ENCODE data around the gene SENP7. TPM values are rescaled to one million over a fixed set of nuclear protein-coding genes. Genes with fewer than 3 reads are reported as not detected.
A peak's percentile ranks its signal among the peaks of the same experiment; 100 is the strongest.
"Not testable (repeated sequence)": the region's sequence is repeated elsewhere in the genome, so short reads cannot be mapped to it uniquely, and the experiment has no call there.

The SENP7 gene
- total and polyA plus RNA-seq, 2 donors (not counting 1 experiment from before 2014, with no cell fraction given): 14.7 to 50.3 TPM

GRCh38 chr3:101310978-101311375, 202.0 kb downstream of the SENP7 start:
- H3K27me3 Mint-ChIP-seq: no peaks in the 10 kb centered on the region
- Histone ChIP-seq H2AFZ (ENCODE audit: insufficient read depth, low read depth, low read length, poor library complexity, severe bottlenecking) (no peak overlapping the region), H3K9ac (ENCODE audit: low read length) (no peak overlapping the region), H4K20me1 (ENCODE audit: control insufficient read depth, insufficient read depth, low read length, poor library complexity, severe bottlenecking) (no peaks in the 10 kb centered on the region), H3K4me2 (replicated peaks; ENCODE audit: low read depth, low read length, poor library complexity, severe bottlenecking) (no peak overlapping the region), H3K9me3 (ENCODE audit: control extremely low read depth in 1 of 3, control insufficient read depth in 2 of 3, insufficient read depth in 1 of 3, low read length in 2 of 3) (peaks cover 6 to 21% (median 14%) of the 10 kb centered on the region in 3 donors), H3K27ac (ENCODE audit: low read length in 2 of 2) (no peak overlapping the region), H3K79me2 (ENCODE audit: control insufficient read depth, insufficient read depth, low read length) (no peaks in the 10 kb centered on the region), H3K4me1 (ENCODE audit: control insufficient read depth in 2 of 2, insufficient read depth in 2 of 2, low read length in 2 of 2) (no peaks in the 10 kb centered on the region), H3K27me3 (replicated peaks in 1 of 4; ENCODE audit: control extremely low read depth in 1 of 4, control insufficient read depth in 3 of 4, insufficient read depth in 4 of 4, low read length in 3 of 4) (no peaks in the 10 kb centered on the region), H3K36me3 (replicated peaks in 1 of 2; ENCODE audit: control extremely low read depth in 1 of 2, control insufficient read depth in 1 of 2, extremely low read depth in 1 of 2, insufficient read depth in 2 of 2, low read length in 1 of 2) (no peaks in the 10 kb centered on the region), H3K4me3 (ENCODE audit: control extremely low read depth in 1 of 5, extremely low read depth in 1 of 5, insufficient read depth in 1 of 5, low read depth in 2 of 5, low read length in 4 of 5) (no peak overlapping the region)
- POLR2A ChIA-PET: no interaction called here
- no peak overlapping the region for H3K4me3 Mint-ChIP-seq
- peaks cover 21% of the 10 kb centered on the region for H3K9me3 Mint-ChIP-seq (ENCODE audit: insufficient read depth)
- intact Hi-C loops (cut with micrococcal nuclease): no loop called here
- CTCF ChIA-PET: no interaction called here
- H3K4me1 Mint-ChIP-seq: no peaks in the 10 kb centered on the region
- TF ChIP-seq CTCF (IDR thresholded peaks at IDR 0.05) (no peak), EZH2 (IDR thresholded peaks at IDR 0.05; ENCODE audit: borderline replicate concordance, insufficient read depth, low read depth, low read length, poor library complexity, severe bottlenecking) (no peak)
- no peak for ATAC-seq (ENCODE audit: low read depth)
- no peak overlapping the region for H3K27ac Mint-ChIP-seq
- DNase-seq: no peak

GRCh38 chr3:101308147-101308772, 204.8 kb downstream of the SENP7 start:
- ATAC-seq (ENCODE audit: low read depth); H3K79me2 ChIP-seq (ENCODE audit: control insufficient read depth, insufficient read depth, low read length); H3K4me1 Mint-ChIP-seq; H3K27me3 Mint-ChIP-seq; POLR2A ChIA-PET; H3K27ac Mint-ChIP-seq; H3K9ac ChIP-seq (ENCODE audit: low read length); H2AFZ ChIP-seq (ENCODE audit: insufficient read depth, low read depth, low read length, poor library complexity, severe bottlenecking); intact Hi-C loops (cut with micrococcal nuclease); H3K4me3 Mint-ChIP-seq; H3K4me1 ChIP-seq (ENCODE audit: control insufficient read depth in 2 of 2, insufficient read depth in 2 of 2, low read length in 2 of 2); H3K27ac ChIP-seq (ENCODE audit: low read length in 2 of 2); H3K4me2 ChIP-seq (replicated peaks; ENCODE audit: low read depth, low read length, poor library complexity, severe bottlenecking); H3K36me3 ChIP-seq (replicated peaks in 1 of 2; ENCODE audit: control extremely low read depth in 1 of 2, control insufficient read depth in 1 of 2, extremely low read depth in 1 of 2, insufficient read depth in 2 of 2, low read length in 1 of 2); H3K4me3 ChIP-seq (ENCODE audit: control extremely low read depth in 1 of 5, extremely low read depth in 1 of 5, insufficient read depth in 1 of 5, low read depth in 2 of 5, low read length in 4 of 5); CTCF ChIA-PET; H4K20me1 ChIP-seq (ENCODE audit: control insufficient read depth, insufficient read depth, low read length, poor library complexity, severe bottlenecking); H3K27me3 ChIP-seq (replicated peaks in 1 of 4; ENCODE audit: control extremely low read depth in 1 of 4, control insufficient read depth in 3 of 4, insufficient read depth in 4 of 4, low read length in 3 of 4): not testable (repeated sequence)
- peak; percentile 3 for DNase-seq
- peaks cover 6 to 21% (median 14%) of the 10 kb centered on the region in 3 donors for H3K9me3 ChIP-seq (ENCODE audit: control extremely low read depth in 1 of 3, control insufficient read depth in 2 of 3, insufficient read depth in 1 of 3, low read length in 2 of 3)
- H3K9me3 Mint-ChIP-seq (ENCODE audit: insufficient read depth): peaks cover 26% of the 10 kb centered on the region

Measured in B cell (primary cell).